ENCODE results near the gene CST9. TPM values are rescaled to one million over a fixed set of nuclear protein-coding genes. Genes with fewer than 3 reads are reported as not detected.

CST9 gene
- not detected for total RNA-seq
- total RNA-seq (2013), result not detected

DNA sequence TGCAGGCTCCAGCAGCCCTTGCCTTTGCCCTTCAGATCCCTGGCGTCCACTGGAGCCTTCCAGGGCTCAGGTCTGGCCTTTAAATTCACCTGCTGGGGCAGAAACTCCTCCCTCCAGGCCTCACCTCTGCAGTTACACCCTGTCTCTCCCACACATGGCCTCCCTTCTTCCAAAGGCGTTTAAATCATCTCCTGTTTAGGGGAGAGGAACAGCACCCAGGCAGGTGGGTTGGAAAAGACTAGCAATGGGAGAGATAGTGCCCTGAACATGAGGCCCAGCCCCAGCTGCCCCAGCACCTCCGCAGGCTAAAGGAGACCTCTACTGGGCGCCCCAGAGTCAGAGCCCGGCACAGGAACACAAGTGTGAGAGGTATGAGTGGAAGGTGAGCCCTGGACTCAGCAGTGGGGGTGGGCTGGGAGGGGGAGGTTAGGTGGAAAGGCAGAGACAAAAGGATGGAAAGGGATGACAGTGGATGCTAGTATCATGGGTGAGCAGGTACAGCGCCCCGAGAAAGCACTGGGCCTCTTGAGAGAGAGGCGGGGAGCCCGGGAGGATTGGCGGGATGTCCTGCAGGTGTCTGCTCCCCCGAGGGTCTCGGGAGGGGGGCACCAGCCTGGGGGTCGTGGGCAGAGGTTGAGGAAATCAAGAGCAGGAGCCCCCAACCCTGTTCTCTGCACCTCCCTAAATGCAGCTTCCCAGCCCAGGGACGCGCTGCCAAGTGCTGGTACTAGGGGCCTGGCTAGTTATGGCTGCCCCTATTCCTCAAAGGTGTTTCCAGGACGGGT is at the start of gene CST9:
CST9 (minus strand) TSS at position 51 of the 785 bp plus-strand sequence. CDS start 53 bp downstream, outside the sequence.
- H3K27ac ChIP-seq (ENCODE audit: low read length), result no peak within 1 kb of the TSS
- ATAC-seq (no peak), DNase-seq (no peak)
- Mint-ChIP-seq H3K4me3 (no peak within 1 kb of the TSS), H3K4me1 (peaks cover 11 to 12% of the 10 kb centered on the region in 2 donors), H3K9me3 (no peaks in the 10 kb centered on the region), H3K36me3 (no peaks in the 10 kb centered on the region), H3K27me3 (ENCODE audit: low read depth in 2 of 2) (peaks cover 2 to 6% of the 10 kb centered on the region in 2 donors), H3K27ac (peak within 1 kb of the TSS in 1 of 2 donors; percentile 29)
- no peaks in the 10 kb centered on the region for H3K9me3 ChIP-seq (ENCODE audit: control insufficient read depth, insufficient read depth, low read length)
- intact Hi-C loops (cut with micrococcal nuclease), result loop anchor here (1.0 to 5.0 kb wide), 2 partner anchors 164 to 259 kb away; no protein-coding TSS in a partner anchor
- H3K36me3 ChIP-seq (ENCODE audit: control insufficient read depth, insufficient read depth, low read length), result no peaks in the 10 kb centered on the region
- TF ChIP-seq CTCF (IDR thresholded peaks at IDR 0.05), result no peak
- peaks cover 17% of the 10 kb centered on the region for H3K4me1 ChIP-seq (ENCODE audit: control insufficient read depth, insufficient read depth, low read length)
- H3K4me3 ChIP-seq (ENCODE audit: low read length), result no peak within 1 kb of the TSS
- WGBS (ENCODE audit: insufficient coverage), result 58% methylated on average over 15 of the region's 16 CpGs
- no peaks in the 10 kb centered on the region for H3K27me3 ChIP-seq (ENCODE audit: control insufficient read depth, insufficient read depth, low read length)

GRCh38 chr20:23654717-23655116 is 49.0 kb upstream of the CST9 start:
- H3K27ac ChIP-seq (ENCODE audit: low read length), result no peak overlapping the region
- no peaks in the 10 kb centered on the region for H3K9me3 ChIP-seq (ENCODE audit: control insufficient read depth, insufficient read depth, low read length)
- Mint-ChIP-seq H3K27ac (no peak overlapping the region), H3K36me3 (no peaks in the 10 kb centered on the region), H3K4me1 (no peaks in the 10 kb centered on the region), H3K9me3 (no peaks in the 10 kb centered on the region), H3K27me3 (ENCODE audit: low read depth in 2 of 2) (peaks cover 0 to 7% of the 10 kb centered on the region in 2 donors), H3K4me3 (no peak overlapping the region)
- H3K4me3 ChIP-seq (ENCODE audit: low read length), result no peak overlapping the region
- ATAC-seq (no peak), DNase-seq (no peak)
- H3K36me3 ChIP-seq (ENCODE audit: control insufficient read depth, insufficient read depth, low read length), result no peaks in the 10 kb centered on the region
- no peak for TF ChIP-seq CTCF (IDR thresholded peaks at IDR 0.05)
- peaks cover 14% of the 10 kb centered on the region for H3K4me1 ChIP-seq (ENCODE audit: control insufficient read depth, insufficient read depth, low read length)
- WGBS (ENCODE audit: insufficient coverage), result 44% methylated on average over 4 of the region's 4 CpGs
- H3K27me3 ChIP-seq (ENCODE audit: control insufficient read depth, insufficient read depth, low read length), result no peaks in the 10 kb centered on the region
- intact Hi-C loops (cut with micrococcal nuclease), result no loop called here

GRCh38 chr20:23654000-23654399 is 48.3 kb upstream of the CST9 start:
- H3K36me3 Mint-ChIP-seq, result no peaks in the 10 kb centered on the region
- no peaks in the 10 kb centered on the region for H3K9me3 Mint-ChIP-seq
- Histone ChIP-seq H3K36me3 (ENCODE audit: control insufficient read depth, insufficient read depth, low read length) (no peaks in the 10 kb centered on the region), H3K27me3 (ENCODE audit: control insufficient read depth, insufficient read depth, low read length) (no peaks in the 10 kb centered on the region), H3K4me1 (ENCODE audit: control insufficient read depth, insufficient read depth, low read length) (peaks cover 14% of the 10 kb centered on the region), H3K27ac (ENCODE audit: low read length) (no peak overlapping the region), H3K9me3 (ENCODE audit: control insufficient read depth, insufficient read depth, low read length) (no peaks in the 10 kb centered on the region), H3K4me3 (ENCODE audit: low read length) (no peak overlapping the region)
- no peak for TF ChIP-seq CTCF (IDR thresholded peaks at IDR 0.05)
- no peak for DNase-seq
- H3K27me3 Mint-ChIP-seq (ENCODE audit: low read depth in 2 of 2), result peaks cover 0 to 7% of the 10 kb centered on the region in 2 donors
- intact Hi-C loops (cut with micrococcal nuclease), result no loop called here
- no peak overlapping the region for H3K4me3 Mint-ChIP-seq
- no peak overlapping the region for H3K27ac Mint-ChIP-seq
- 78% methylated on average over 2 of the region's 2 CpGs for WGBS (ENCODE audit: insufficient coverage)
- no peaks in the 10 kb centered on the region for H3K4me1 Mint-ChIP-seq
- no peak for ATAC-seq
